GM18502 (cell line): Measurements from ENCODE around the gene CTXND1.
"Not testable (repeated sequence)": the region's sequence is repeated elsewhere in the genome, so short reads cannot be mapped to it uniquely, and the experiment has no call there.

Experiments used
- ATAC-seq: cut with Tn5 transposase; IDR thresholded peaks from one replicate; pipeline ENCODE4 v1.9.1; 2021; ENCODE audit warnings: mild to moderate bottlenecking; ENCODE audit not compliant: unreplicated experiment, poor library complexity

The CTXND1 gene

GRCh38 chr15:80252121-80252518 lies at the start of gene CTXND1:
Gene CTXND1 (minus strand): TSS chr15:80252213. CDS start chr15:80201949, 50,264 bp downstream.
- ATAC-seq = no peak

- ATAC-seq = no peak
Observed at GRCh38 chr15:80301472-80301871, 49.5 kb upstream of the CTXND1 start.

DNA sequence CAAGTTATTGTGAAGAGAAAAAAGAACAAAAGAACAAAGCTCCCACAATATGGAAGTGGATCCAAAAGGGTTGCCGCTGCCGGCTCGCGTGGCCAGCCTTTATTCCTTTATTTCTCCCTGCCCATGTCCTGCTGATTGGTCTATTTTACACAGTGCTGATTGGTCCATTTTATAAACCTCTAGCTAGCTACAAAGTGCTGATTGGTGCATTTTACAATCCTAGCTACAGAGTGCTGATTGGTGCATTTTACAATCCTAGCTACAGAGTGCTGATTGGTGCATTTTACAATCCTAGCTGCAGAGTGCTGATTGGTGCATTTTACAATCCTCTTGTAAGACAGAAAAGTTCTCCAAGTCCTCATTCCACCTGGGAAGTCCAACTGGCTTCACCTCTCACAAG lies 43.8 kb upstream of the CTXND1 start:
- not testable (repeated sequence) for ATAC-seq

DNA sequence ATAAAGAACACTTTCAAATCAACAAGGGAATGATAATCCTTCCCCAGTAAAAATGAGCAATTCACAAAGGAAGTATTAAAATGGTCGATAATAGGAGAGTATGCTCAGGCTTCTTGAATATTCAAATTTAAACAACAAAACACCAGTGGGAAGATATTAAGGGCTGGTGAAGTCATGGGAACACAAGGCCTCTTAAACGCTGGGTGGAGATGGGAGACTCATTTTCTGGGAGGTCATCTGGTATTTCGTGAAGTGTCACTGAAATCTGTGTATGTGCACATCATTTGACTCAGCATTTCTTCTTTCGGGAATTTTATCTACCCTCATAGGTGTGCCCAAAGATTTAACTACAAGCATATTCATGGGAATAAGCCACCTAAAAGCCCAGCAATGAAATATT lies 40.1 kb upstream of the CTXND1 start:
- no peak for ATAC-seq

GRCh38 chr15:80290891-80291290 lies 38.9 kb upstream of the CTXND1 start:
- not testable (repeated sequence) for ATAC-seq

GRCh38 chr15:80289528-80290495 lies 37.8 kb upstream of the CTXND1 start:
- no peak for ATAC-seq

- ATAC-seq = no peak
Observed at GRCh38 chr15:80288131-80288530, 36.1 kb upstream of the CTXND1 start.

DNA sequence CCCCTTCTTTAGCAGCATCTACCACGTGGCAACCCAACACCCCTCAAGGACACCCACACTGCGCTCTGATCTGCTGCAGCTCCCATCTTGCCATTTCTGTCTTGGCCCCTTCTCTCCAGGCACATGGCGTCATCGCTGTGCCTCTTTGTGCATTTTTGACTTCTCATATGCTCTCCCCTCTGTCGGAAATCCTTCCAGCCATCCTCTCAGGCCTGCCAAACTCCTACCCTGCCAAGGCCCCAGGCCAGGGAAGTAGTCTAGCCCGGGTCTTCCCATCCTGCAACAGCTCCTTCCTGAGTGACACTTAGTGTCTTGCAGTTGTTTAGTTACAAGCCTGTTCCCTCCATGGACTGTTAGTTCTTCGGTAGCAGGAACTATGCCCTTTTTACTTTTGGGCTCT lies 34.0 kb upstream of the CTXND1 start:
- no peak for ATAC-seq

DNA sequence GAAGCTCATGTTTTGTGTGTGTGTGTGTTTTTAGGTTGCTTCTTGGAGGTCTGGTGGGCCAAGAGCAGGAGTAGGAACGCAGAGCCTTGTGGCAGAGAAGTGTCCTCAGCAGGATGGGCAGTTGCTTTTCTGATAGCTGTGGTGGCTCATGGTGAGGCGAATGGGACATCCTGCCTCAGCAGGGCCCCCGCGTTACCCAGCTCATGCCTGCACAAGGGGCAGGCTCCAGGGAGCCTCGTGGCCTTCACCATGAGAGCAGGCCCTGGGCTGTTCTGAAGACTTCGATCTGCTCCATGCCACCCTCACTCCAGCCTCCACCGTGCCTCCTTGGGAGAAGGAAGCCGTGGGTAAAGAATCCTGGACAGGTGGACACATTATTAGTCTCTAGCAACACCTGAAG lies 33.4 kb upstream of the CTXND1 start:
- ATAC-seq = no peak

DNA sequence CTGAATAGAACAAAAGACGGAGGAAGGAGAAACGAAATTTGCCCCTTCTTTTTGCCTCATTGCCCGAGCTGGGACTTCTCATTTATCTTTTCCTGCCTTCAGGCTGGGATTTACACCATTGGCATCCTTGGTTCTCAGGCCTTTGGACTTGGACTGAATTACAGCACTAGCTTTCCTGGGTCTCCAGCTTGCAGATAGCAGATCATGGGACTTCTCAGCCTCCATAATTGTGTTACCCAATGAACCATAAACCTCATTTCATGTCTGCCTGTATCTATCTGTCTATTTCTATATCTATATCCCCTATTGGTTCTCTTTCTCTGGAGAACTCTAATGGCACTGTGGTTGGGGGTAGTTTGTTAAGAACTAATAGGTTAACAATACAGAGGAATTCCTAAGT lies 31.5 kb upstream of the CTXND1 start:
- ATAC-seq = no peak

DNA sequence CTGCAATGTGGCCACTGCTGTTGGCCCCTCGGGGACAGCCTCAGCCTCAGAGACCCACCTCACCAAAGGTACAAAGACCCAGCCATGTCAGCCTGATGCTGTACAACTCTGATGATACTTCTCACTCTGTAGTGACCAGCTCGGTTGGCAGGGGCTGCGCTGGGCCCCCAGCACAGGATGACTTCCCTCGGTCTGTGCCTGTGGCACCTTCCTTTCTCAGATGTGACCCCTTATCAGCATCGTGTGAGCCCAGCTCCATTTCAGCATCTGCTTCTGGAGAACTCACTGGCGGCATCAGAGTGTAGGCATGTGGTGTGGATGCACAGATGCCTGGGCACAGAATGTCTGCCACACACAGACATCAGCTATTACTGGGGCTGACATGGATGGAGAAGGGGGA lies 25.1 kb upstream of the CTXND1 start:
- ATAC-seq = no peak

DNA sequence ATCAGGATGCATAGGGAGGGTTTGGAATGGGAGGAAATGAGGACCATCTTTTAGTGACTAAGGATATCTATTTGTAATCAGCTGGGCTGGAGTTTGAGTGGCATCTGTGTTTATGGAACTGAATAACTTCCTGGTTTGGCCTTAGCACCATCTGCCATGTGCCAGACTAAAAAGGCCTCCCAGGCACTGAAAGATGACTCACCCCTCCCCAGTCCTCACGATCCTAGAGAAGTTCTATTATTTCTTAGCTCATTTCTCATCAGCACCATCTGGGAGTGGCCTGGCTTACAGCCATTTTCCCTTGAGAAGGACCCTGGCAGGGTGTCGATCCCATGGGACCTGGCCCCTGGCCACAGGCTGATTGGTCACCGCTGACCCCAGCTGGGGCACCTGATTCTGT lies 23.9 kb upstream of the CTXND1 start:
- ATAC-seq = no peak

DNA sequence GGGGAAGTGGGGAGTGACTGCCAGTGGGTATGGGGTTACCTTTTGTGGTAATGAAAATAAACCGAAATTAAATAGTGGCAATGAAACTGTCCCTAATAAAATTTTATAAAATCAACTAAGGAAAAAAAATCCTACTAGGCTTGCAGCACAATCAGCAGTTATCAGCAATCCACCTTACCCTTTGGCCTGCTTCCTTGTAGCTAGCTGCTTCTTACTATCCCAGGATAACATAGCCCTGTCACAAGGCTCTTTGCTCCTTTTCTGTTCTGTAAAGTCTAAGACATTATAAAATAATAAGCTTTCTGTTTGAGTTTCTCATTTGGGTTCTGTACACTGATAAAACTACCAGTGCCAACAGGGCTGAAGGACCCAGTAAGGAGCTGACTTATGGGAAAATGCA lies 23.0 kb upstream of the CTXND1 start:
- no peak for ATAC-seq

GRCh38 chr15:80274554-80274953 lies 22.5 kb upstream of the CTXND1 start:
- no peak for ATAC-seq

DNA sequence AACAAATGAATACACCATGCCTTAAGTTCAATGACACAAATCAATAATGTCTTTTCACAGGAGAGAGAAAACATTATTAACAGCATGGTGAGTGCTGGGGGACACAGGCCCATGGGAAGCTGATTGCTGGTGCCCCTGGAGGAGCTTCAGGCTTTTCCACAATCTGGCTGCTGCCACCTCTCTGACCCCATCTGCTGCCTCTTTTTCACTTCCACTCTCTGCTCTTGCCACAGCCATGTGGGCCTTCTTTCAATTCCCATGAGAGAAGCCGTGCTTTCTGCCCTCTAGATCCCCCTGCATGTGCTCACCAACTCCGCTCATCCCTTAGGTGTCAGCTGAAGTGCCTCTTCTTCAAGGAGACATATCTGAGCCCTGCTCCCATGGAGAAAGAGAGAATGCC lies 21.0 kb upstream of the CTXND1 start:
- ATAC-seq = no peak

DNA sequence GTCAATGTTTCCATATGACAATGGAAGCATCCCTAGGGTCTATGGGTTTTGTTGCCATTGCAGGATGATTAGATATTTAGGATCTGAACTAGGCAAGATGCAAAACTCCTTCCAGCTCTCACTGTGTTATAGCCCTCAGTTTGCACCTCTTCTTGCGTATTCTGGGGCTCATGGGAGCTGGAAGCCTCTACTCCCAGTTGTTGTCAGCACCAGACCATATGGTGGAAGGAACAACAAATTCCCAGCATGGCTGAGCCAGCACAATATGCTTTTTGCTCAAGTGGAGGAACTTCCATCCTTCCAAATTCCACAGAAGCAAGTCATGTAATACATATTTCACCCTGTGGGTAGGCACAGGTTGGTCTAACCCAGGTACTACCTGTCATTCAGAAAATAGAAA lies 18.5 kb upstream of the CTXND1 start:
- no peak for ATAC-seq

DNA sequence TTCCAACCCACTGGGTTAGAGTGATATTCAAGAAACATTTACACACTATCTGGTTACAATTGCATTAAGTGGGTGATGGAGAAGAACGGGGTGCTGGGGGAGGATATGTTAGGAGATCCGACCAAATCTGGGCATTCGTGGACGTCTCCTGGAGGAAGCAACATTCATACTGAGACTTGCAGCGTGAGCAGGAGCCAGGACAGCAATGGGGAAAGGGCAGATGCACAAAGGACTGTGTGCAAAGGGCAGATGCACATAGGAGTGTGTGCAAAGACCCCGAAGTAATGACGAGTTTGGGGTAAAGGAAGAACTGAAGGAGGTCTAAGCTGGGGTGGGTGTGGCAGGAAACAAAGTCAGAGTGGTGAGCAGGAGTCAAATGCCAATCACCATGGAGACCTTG lies 16.1 kb upstream of the CTXND1 start:
- no peak for ATAC-seq

DNA sequence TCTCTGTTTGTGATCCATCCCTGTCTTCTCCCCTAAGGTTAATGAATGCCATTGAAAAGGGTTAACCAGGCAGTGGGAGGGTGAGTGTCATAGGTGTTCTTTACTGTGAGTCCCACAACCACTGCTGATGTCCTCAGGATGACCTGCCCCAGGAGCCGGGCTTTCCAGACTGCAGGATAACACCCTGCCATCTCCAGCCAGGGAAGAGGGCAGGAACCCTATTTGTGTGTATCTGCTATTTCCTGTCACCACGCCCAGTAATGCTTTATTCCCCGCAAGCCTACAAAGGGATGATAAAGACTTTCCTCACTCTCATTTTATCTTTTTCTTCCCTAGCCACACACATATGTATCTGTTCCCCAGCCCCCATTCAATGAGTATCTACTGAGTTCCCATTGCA lies 15.6 kb upstream of the CTXND1 start:
- no peak for ATAC-seq

- no peak for ATAC-seq
Observed at GRCh38 chr15:80266745-80267144, 14.7 kb upstream of the CTXND1 start.

DNA sequence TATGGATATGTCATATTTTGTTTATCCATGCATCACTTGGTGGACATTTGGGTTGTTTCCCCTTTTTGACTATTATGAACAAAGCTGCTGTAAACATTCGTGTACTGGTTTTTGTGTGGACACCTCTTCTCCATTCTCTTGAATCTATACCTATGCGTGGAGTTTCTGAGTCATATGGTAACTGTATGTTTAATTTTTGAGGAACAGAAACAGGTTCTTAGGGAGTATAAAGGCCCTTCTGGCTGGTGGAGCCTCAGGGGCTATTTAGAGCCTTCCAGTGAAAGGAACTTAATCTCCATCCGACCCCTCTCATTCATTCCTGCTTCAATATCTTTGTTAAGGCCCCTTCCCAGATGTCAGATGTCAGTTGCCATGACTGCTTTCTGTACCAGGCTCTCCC lies 14.1 kb upstream of the CTXND1 start:
- ATAC-seq = no peak

GRCh38 chr15:80265021-80265420 lies 13.0 kb upstream of the CTXND1 start:
- no peak for ATAC-seq

DNA sequence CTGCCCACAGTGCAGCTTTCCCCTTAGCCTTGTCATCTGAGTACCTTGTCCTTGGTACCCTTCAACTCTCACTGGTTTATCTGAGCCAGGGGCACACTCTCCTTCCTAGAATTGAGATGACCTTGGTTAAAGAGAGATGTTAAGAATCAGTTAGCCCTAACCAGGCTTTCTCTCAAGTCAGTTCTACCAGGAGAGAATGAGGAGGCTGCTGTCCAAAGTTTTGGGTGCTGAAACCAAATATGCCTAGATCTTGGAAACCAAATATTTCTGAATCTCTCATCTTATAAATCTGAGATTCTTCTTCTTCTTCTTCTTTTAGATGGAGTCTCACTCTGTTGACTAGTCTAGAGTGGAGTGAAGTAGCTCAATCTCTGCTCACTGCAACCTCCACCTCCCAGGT lies 12.0 kb upstream of the CTXND1 start:
- no peak for ATAC-seq
